ENCODE measurements around the gene FOSL1. TPM values are rescaled to one million over a fixed set of nuclear protein-coding genes. Genes with fewer than 3 reads are reported as not detected.

The FOSL1 gene
- total and polyA plus RNA-seq, 2 of the 13 experiments (the other 11 are each of a cell fraction or from before 2014, with no cell fraction given) = 4.0 to 4.1 TPM

DNA sequence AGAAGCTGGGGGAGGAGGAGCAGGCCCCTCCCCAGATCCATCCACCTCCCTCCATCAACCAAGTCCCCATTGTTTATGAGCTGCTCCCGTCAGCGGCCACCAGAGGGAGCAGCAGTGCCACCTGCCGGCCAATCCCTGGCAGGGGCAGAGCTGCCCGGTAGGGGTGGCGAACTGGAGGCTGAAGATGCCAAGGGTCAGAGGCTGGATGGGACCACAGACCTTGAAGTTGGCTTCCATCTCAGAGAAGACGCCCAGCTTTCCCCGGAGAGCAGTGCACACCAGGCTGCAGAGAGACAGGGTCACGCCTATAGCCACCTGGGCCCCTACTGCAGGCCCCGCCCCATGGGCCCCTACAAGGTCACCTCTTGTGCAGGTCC, 15.5 kb downstream of the FOSL1 start (continued):
- TF ChIP-seq, protein P1, sequence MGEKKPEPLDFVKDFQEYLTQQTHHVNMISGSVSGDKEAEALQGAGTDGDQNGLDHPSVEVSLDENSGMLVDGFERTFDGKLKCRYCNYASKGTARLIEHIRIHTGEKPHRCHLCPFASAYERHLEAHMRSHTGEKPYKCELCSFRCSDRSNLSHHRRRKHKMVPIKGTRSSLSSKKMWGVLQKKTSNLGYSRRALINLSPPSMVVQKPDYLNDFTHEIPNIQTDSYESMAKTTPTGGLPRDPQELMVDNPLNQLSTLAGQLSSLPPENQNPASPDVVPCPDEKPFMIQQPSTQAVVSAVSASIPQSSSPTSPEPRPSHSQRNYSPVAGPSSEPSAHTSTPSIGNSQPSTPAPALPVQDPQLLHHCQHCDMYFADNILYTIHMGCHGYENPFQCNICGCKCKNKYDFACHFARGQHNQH (CRISPR knock-in tag; IDR thresholded peaks at IDR 0.05) = no peak
- TF ChIP-seq ZBTB7B (CRISPR knock-in tag; IDR thresholded peaks at IDR 0.05) (no peak), ZNF484 (CRISPR knock-in tag; IDR thresholded peaks at IDR 0.05; ENCODE audit: borderline replicate concordance, low read depth) (no peak), ZNF773 (CRISPR knock-in tag; IDR thresholded peaks at IDR 0.05; ENCODE audit: borderline replicate concordance) (no peak), PTBP1 (IDR thresholded peaks at IDR 0.05; ENCODE audit: low read depth, low read length, poor library complexity, severe bottlenecking) (no peak), RFX1 (IDR thresholded peaks at IDR 0.05) (no peak), GTF2F1 (IDR thresholded peaks at IDR 0.05; ENCODE audit: low read length) (no peak), ZNF225 (CRISPR knock-in tag; IDR thresholded peaks at IDR 0.05) (no peak), ZNF17 (CRISPR knock-in tag; IDR thresholded peaks at IDR 0.05) (no peak), HES4 (CRISPR knock-in tag; IDR thresholded peaks at IDR 0.05; ENCODE audit: borderline replicate concordance) (no peak), GATAD1 (CRISPR knock-in tag; IDR thresholded peaks at IDR 0.05) (peak; percentile 36; the same call in 1 of the 2 replicates), ZSCAN29 (CRISPR knock-in tag; conservative IDR thresholded peaks at IDR 0.05) (no peak)
- TF ChIP-seq, protein P2, sequence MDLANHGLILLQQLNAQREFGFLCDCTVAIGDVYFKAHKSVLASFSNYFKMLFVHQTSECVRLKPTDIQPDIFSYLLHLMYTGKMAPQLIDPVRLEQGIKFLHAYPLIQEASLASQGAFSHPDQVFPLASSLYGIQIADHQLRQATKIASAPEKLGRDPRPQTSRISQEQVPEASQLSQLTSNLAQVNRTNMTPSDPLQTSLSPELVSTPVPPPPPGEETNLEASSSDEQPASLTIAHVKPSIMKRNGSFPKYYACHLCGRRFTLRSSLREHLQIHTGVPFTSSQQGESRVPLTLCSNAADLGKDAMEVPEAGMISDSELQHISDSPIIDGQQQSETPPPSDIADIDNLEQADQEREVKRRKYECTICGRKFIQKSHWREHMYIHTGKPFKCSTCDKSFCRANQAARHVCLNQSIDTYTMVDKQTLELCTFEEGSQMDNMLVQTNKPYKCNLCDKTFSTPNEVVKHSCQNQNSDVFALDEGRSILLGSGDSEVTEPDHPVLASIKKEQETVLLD (CRISPR knock-in tag; IDR thresholded peaks at IDR 0.05; ENCODE audit: low read depth) = no peak
- TF ChIP-seq, protein P3, sequence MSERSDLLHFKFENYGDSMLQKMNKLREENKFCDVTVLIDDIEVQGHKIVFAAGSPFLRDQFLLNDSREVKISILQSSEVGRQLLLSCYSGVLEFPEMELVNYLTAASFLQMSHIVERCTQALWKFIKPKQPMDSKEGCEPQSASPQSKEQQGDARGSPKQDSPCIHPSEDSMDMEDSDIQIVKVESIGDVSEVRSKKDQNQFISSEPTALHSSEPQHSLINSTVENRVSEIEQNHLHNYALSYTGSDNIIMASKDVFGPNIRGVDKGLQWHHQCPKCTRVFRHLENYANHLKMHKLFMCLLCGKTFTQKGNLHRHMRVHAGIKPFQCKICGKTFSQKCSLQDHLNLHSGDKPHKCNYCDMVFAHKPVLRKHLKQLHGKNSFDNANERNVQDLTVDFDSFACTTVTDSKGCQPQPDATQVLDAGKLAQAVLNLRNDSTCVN (CRISPR knock-in tag; IDR thresholded peaks at IDR 0.05; ENCODE audit: borderline replicate concordance) = no peak
- TF ChIP-seq, protein P4, sequence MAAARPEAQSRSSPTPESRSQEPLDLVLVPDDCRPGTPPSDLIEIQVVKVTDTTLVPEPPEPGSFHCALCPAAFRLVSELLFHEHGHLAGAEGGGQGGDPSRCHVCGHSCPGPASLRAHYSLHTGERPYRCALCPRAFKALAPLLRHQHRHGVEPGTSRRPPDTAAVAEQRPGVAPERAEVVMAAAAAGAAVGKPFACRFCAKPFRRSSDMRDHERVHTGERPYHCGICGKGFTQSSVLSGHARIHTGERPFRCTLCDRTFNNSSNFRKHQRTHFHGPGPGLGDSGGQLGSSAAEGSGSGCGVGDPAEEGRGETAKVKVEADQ (CRISPR knock-in tag; IDR thresholded peaks at IDR 0.05; ENCODE audit: borderline replicate concordance) = no peak
- TF ChIP-seq, protein P5, sequence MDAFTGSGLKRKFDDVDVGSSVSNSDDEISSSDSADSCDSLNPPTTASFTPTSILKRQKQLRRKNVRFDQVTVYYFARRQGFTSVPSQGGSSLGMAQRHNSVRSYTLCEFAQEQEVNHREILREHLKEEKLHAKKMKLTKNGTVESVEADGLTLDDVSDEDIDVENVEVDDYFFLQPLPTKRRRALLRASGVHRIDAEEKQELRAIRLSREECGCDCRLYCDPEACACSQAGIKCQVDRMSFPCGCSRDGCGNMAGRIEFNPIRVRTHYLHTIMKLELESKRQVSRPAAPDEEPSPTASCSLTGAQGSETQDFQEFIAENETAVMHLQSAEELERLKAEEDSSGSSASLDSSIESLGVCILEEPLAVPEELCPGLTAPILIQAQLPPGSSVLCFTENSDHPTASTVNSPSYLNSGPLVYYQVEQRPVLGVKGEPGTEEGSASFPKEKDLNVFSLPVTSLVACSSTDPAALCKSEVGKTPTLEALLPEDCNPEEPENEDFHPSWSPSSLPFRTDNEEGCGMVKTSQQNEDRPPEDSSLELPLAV (CRISPR knock-in tag; conservative IDR thresholded peaks at IDR 0.05; ENCODE audit: low read depth) = no peak
- TF ChIP-seq, protein P6, sequence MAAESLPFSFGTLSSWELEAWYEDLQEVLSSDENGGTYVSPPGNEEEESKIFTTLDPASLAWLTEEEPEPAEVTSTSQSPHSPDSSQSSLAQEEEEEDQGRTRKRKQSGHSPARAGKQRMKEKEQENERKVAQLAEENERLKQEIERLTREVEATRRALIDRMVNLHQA (CRISPR knock-in tag; IDR thresholded peaks at IDR 0.05) = no peak
- TF ChIP-seq, protein P7, sequence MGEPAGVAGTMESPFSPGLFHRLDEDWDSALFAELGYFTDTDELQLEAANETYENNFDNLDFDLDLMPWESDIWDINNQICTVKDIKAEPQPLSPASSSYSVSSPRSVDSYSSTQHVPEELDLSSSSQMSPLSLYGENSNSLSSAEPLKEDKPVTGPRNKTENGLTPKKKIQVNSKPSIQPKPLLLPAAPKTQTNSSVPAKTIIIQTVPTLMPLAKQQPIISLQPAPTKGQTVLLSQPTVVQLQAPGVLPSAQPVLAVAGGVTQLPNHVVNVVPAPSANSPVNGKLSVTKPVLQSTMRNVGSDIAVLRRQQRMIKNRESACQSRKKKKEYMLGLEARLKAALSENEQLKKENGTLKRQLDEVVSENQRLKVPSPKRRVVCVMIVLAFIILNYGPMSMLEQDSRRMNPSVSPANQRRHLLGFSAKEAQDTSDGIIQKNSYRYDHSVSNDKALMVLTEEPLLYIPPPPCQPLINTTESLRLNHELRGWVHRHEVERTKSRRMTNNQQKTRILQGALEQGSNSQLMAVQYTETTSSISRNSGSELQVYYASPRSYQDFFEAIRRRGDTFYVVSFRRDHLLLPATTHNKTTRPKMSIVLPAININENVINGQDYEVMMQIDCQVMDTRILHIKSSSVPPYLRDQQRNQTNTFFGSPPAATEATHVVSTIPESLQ (CRISPR knock-in tag; conservative IDR thresholded peaks at IDR 0.05) = no peak
- TF ChIP-seq, protein P8, sequence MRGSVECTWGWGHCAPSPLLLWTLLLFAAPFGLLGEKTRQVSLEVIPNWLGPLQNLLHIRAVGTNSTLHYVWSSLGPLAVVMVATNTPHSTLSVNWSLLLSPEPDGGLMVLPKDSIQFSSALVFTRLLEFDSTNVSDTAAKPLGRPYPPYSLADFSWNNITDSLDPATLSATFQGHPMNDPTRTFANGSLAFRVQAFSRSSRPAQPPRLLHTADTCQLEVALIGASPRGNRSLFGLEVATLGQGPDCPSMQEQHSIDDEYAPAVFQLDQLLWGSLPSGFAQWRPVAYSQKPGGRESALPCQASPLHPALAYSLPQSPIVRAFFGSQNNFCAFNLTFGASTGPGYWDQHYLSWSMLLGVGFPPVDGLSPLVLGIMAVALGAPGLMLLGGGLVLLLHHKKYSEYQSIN (CRISPR knock-in tag; IDR thresholded peaks at IDR 0.05; ENCODE audit: borderline replicate concordance) = no peak
- TF ChIP-seq, protein P9, sequence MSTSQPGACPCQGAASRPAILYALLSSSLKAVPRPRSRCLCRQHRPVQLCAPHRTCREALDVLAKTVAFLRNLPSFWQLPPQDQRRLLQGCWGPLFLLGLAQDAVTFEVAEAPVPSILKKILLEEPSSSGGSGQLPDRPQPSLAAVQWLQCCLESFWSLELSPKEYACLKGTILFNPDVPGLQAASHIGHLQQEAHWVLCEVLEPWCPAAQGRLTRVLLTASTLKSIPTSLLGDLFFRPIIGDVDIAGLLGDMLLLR (CRISPR knock-in tag; IDR thresholded peaks at IDR 0.05) = no peak
